A673 (cell line): ENCODE results near the gene CCNYL1. TPM values are rescaled to one million over a fixed set of nuclear protein-coding genes. Genes with fewer than 3 reads are reported as not detected.

ENCODE experiments used
- BruUV-seq: library from RNA; stranded (reverse); fragments of 400-500 nt; replicated peaks from 2 replicates; lab custom pipeline; 2021; lab: Mats Ljungman, UMichigan
- CTCF ChIA-PET: fragments of 300-600 bp; sonication (Branson Sonifier 250); formaldehyde crosslinking; loops from one replicate; lab custom pipeline; 2022; ENCODE audit warnings: antibody characterized with exemption; lab: Charles Lee
- POLR2A ChIA-PET: fragments of 300-600 bp; sonication (Branson Sonifier 250); formaldehyde crosslinking; loops from one replicate; lab custom pipeline; 2022; ENCODE audit warnings: antibody characterized with exemption; ENCODE audit not compliant: low non-redundant PET; lab: Charles Lee
- DNase-seq: peaks from one replicate; pipeline ENCODE4 v3.0.0-alpha.2; 2015; ENCODE audit warnings: low spot score
- H3K27ac ChIP-seq: fragments of 200-600 bp; sonication (generic); 2 replicates; pipeline ENCODE4 v1.5.1; 2016; ENCODE audit warnings: mixed run types, low read depth, mild to moderate bottlenecking, mixed read lengths, antibody characterized with exemption, low read length; ENCODE audit not compliant: poor library complexity, severe bottlenecking
- H3K27me3 ChIP-seq: fragments of 200-600 bp; sonication (generic); replicated peaks from 2 replicates; pipeline ENCODE4 v1.6.1; 2017; ENCODE audit warnings: mixed run types, low read depth, mild to moderate bottlenecking, mixed read lengths, antibody characterized with exemption, low read length; ENCODE audit not compliant: insufficient read depth, poor library complexity
- H3K36me3 ChIP-seq: fragments of 200-600 bp; sonication (generic); 2 replicates; pipeline ENCODE4 v1.6.1; 2016; ENCODE audit warnings: mixed run types, mild to moderate bottlenecking, mixed read lengths, antibody characterized with exemption, low read length; ENCODE audit not compliant: insufficient read depth, poor library complexity, severe bottlenecking
- H3K4me1 ChIP-seq: fragments of 200-600 bp; sonication (generic); 2 replicates; pipeline ENCODE4 v1.6.1; 2017; ENCODE audit warnings: mixed run types, mild to moderate bottlenecking, mixed read lengths, antibody characterized with exemption, low read length; ENCODE audit not compliant: insufficient read depth, poor library complexity, severe bottlenecking
- H3K4me3 ChIP-seq: fragments of 200-600 bp; sonication (generic); 2 replicates; pipeline ENCODE4 v1.5.1; 2016; ENCODE audit warnings: low read depth, mixed run types, mild to moderate bottlenecking, mixed read lengths, low read length; ENCODE audit not compliant: poor library complexity, severe bottlenecking
- H3K9me3 ChIP-seq: fragments of 200-600 bp; sonication (generic); 2 replicates; pipeline ENCODE4 v1.6.1; 2016; ENCODE audit warnings: mixed run types, low read depth, mild to moderate bottlenecking, mixed read lengths, antibody characterized with exemption, low read length; ENCODE audit not compliant: poor library complexity, severe bottlenecking
- EZH2 ChIP-seq: fragments of 200-600 bp; sonication (generic); IDR thresholded peaks from 2 replicates; pipeline ENCODE4 v1.6.1; 2017; ENCODE audit warnings: borderline replicate concordance, low read depth, mild to moderate bottlenecking, mixed read lengths, antibody characterized with exemption, low read length; ENCODE audit not compliant: poor library complexity, severe bottlenecking
- intact Hi-C: fragments of 100-400 bp; cut with micrococcal nuclease; formaldehyde crosslinking; loops from one replicate; pipeline ENCODE4 v1.10.0; 2022; ENCODE audit not compliant: unreplicated experiment
- total RNA-seq: library from RNA; stranded (reverse); gene quantifications from 2 replicates; pipeline ENCODE4 v1.2.3, GENCODE V29; 2021
- TF ChIP-seq, protein P1 (sequence below): fragments of 300-800, 200-600 bp; sonication (generic); conservative IDR thresholded peaks from 2 replicates; pipeline ENCODE4 v1.5.1; 2017; ENCODE audit warnings: low read depth, mild to moderate bottlenecking, antibody characterized with exemption, low read length, moderate library complexity, mixed read lengths

Gene CCNYL1
- total RNA-seq, 1 experiment from 2014 or later, result 12.8 TPM

DNA sequence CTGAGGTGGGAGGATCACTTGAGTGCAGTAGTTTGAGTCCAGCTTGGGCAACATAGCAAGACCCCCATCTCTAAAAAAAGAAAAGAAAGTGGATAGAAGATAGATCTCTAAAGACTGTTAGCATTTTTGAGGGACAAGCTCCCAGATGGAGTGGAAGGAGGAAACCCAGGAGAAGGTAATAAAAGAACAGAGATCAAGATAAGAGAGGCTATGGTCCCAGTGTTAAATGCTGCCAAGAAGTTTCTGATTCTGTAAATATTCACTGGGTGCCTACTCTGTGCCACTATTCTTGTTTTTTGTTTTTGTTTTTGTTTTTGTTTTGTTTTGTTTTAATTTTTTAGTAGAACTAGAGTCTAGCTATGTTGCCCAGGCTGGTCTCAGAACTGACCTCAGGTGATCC lies 32.1 kb downstream of the CCNYL1 start:
- TF ChIP-seq, protein P1, sequence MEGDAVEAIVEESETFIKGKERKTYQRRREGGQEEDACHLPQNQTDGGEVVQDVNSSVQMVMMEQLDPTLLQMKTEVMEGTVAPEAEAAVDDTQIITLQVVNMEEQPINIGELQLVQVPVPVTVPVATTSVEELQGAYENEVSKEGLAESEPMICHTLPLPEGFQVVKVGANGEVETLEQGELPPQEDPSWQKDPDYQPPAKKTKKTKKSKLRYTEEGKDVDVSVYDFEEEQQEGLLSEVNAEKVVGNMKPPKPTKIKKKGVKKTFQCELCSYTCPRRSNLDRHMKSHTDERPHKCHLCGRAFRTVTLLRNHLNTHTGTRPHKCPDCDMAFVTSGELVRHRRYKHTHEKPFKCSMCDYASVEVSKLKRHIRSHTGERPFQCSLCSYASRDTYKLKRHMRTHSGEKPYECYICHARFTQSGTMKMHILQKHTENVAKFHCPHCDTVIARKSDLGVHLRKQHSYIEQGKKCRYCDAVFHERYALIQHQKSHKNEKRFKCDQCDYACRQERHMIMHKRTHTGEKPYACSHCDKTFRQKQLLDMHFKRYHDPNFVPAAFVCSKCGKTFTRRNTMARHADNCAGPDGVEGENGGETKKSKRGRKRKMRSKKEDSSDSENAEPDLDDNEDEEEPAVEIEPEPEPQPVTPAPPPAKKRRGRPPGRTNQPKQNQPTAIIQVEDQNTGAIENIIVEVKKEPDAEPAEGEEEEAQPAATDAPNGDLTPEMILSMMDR, result no peak
- TF ChIP-seq EZH2, result no peak
- Histone ChIP-seq H3K4me3 (no peak overlapping the region), H3K4me1 (no peaks in the 10 kb centered on the region), H3K36me3 (no peaks in the 10 kb centered on the region), H3K9me3 (no peaks in the 10 kb centered on the region), H3K27me3 (no peaks in the 10 kb centered on the region), H3K27ac (no peak overlapping the region)
- no peak for DNase-seq
- intact Hi-C loops, result loop anchor here (10.0 kb wide), 1 partner anchor 511 kb away; the partner anchor contains the start of gene IDH1
- BruUV-seq, result no TSS peak
- POLR2A ChIA-PET, result no interaction called here
- CTCF ChIA-PET, result no interaction called here

DNA sequence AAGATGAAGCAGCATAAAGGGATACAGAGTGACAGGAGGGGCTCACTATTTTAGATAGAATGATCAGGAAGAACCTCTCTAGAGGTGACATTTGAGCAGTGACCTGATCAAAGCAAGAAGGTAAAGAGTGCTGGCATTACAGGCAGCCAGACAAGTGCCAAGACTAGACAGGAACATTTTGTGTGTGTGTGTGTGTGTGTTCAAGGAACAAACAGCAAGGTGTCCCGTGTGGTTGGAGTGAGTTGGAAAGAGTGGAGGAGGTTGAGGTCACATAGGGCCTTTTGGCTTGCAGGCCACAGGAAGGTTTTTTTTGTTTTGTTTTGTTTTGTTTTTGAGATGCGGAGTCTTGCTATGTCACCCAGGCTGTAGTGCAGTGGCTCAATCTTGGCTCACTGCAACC lies 32.6 kb downstream of the CCNYL1 start:
- Histone ChIP-seq H3K4me3 (no peak overlapping the region), H3K36me3 (no peaks in the 10 kb centered on the region), H3K4me1 (no peaks in the 10 kb centered on the region), H3K27ac (no peak overlapping the region), H3K27me3 (no peaks in the 10 kb centered on the region), H3K9me3 (no peaks in the 10 kb centered on the region)
- ChIA-PET CTCF (no interaction called here), POLR2A (no interaction called here)
- TF ChIP-seq, protein P1, result no peak
- TF ChIP-seq EZH2, result no peak
- intact Hi-C loops, result loop anchor here (10.0 kb wide), 1 partner anchor 511 kb away; the partner anchor contains the start of gene IDH1
- no TSS peak for BruUV-seq
- no peak for DNase-seq

DNA sequence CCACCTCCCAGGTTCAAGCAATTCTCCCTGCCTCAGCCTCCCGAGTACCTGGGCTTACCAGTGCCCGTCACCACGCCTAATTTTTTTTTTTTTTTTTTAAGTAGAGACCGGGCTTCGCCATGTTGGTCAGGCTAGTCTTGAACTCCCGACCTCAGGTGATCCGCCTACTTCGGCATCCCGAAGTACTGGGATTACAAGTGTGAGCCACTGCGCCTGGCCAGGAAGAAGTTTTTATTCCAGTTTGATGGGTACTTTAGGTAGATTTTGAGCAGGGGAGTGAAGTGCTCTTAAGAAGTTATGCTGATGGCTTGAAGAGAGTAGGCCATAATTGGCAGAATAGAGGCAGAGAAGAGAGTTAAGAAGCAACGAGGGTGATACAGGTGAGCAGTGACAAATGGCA lies 33.0 kb downstream of the CCNYL1 start:
- TF ChIP-seq, protein P1, result no peak
- no peak for TF ChIP-seq EZH2
- Histone ChIP-seq H3K36me3 (no peaks in the 10 kb centered on the region), H3K27me3 (no peaks in the 10 kb centered on the region), H3K4me3 (no peak overlapping the region), H3K4me1 (no peaks in the 10 kb centered on the region), H3K9me3 (no peaks in the 10 kb centered on the region), H3K27ac (no peak overlapping the region)
- no TSS peak for BruUV-seq
- no peak for DNase-seq
- CTCF ChIA-PET, result no interaction called here
- POLR2A ChIA-PET, result no interaction called here
- intact Hi-C loops, result loop anchor here (10.0 kb wide), 1 partner anchor 510 kb away; the partner anchor contains the start of gene IDH1
